Right renal cortex interstitium (tissue), 3 donors: ENCODE data around the gene LRRC8A. TPM values are rescaled to one million over a fixed set of nuclear protein-coding genes. Genes with fewer than 3 reads are reported as not detected.

Experiments used
- DNase-seq, 3 donors: peaks; one replicate each; pipeline ENCODE4 v3.0.0-alpha.2; 2013; ENCODE audit warnings: low read depth in 3 of 3, low spot score in 2 of 3
- polyA plus RNA-seq, 3 donors: library from polyadenylated mRNA; unstranded; fragments of 120-200 nt; gene quantifications; one replicate each; pipeline ENCODE4 v1.2.1, GENCODE V29; 2013; ENCODE audit not compliant: insufficient read length in 3 of 3

Gene LRRC8A
- polyA plus RNA-seq, 3 donors = 27.2 to 31.1 (median 28.2) TPM

DNA sequence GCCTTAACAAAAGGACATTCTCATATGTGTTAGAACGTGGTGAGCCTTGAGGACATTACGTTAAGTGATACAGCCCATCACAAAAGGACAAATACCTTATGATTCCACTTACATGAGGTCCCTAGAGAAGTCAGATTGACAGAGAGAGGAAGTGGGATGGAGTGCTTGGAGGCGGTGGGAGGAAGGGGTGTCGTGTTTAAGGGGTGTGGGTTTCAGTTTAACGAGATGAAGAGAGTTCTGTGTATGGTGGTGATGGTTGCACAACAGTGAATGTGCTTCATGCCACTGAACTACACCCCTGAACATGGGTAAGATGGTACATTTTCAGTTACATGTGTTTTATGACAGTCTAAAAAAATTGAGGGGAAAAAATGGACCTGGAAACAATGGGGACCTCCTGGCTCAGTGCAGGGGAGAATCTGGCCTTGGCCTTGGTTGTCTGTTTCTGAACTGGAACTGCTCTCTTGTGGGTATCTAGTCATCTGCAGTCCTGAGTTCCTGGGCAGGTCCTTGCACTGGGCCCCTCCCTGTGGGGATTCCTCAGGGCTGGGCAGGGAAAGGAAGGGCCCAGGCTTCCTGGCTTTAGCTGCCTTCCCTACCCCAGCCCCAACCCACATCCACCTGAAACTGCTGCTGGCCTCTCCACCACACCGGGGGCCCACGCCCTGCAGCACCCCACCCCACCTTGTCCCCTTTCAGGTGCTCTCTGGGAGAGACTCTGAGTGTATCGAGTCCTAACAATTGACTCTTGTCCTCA, 17.8 kb downstream of the LRRC8A start:
- no peak for DNase-seq

DNA sequence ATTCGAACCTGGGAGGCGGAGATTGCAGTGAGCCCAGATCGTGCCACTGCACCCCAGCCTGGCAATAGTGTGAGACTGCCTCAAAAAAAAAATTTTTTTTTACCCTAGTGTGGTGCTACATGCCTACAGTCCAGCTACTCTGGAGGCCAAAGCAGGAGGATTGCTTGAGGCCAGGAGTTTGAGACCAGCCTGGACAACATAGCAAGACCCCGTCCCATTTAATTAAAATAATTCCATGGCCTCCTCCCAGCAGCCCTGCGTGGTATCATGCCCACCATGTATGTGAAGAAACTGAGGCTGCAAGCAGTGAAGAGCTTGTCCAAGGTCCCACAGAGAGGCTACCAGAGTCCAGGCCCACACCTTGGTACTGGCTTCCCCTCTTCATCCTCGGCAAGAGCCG, 19.4 kb downstream of the LRRC8A start:
- DNase-seq = no peak

DNA sequence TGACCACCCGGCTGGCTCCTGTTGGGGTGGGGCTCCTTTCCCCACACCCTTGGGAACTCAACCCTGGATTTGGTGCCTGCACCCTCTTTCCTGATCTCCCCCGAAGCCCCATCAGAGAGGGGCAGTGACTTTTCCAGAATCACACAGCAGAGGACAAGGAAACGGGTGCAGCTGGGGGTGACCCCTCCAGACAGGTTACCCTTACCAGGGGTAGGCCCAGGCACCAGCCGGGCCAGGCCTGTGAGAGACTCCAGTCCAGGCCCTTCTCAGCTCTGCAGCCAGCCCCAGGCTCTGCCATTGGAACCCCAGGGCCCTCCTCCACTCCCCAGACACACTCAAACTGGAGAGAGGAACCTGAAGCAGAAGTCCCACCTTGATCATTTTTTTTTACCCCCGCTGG, 19.9 kb downstream of the LRRC8A start:
- DNase-seq = no peak

DNA sequence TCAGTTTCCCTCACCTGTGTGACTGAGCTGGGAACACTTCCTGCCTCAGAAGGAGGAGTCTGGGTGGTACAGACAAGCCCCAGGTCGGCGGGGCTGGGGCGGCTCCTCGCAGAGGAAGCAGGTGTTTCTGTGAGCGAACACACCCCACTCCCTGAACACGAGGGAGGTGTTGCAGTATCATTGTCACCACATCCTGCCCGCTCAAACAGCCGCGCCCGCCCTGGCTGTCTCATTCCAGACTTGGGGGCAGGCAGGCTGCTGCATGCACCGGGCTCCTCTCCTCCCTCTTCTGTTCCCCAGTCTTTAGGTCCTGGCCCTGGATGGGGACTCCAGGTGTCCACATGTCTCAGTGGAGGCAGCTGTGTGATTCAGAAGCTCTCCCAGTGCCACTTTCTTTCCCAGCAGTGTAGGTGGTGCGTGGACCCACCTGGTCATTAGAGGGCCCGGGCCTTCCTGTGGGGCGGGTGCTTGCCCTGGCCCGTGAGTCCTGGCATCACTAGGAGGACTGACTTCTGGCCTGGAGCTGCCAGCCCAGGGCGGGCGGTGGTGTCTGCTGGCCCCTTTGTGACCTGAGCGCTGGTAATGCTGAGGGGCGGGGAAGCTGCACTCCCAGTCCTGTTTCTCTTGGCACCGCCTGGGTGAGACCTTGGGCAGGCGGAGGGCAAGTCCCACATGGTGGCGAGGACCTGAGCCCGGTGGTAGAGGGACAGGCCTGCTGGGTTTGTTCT, 20.6 kb downstream of the LRRC8A start:
- DNase-seq = no peak

DNA sequence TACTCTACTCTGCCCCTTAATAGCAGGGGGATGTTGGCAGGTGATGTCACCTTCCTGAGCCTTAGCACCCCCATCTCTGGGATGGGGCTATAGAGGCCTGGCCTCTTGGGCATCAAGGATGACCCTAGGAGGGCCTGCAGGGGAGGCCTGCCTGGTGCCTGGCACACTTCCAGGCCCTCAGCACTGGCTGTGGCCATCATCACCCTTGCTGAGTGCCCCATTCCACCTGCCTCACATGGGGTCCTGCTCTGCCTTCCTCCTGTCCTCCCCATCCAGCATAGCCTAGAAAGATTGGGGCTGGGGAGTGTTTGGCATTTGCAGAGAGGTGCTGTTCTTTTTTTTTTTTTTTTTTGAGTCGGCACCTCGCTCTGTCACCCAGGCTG, 21.1 kb downstream of the LRRC8A start:
- DNase-seq = no peak

DNA sequence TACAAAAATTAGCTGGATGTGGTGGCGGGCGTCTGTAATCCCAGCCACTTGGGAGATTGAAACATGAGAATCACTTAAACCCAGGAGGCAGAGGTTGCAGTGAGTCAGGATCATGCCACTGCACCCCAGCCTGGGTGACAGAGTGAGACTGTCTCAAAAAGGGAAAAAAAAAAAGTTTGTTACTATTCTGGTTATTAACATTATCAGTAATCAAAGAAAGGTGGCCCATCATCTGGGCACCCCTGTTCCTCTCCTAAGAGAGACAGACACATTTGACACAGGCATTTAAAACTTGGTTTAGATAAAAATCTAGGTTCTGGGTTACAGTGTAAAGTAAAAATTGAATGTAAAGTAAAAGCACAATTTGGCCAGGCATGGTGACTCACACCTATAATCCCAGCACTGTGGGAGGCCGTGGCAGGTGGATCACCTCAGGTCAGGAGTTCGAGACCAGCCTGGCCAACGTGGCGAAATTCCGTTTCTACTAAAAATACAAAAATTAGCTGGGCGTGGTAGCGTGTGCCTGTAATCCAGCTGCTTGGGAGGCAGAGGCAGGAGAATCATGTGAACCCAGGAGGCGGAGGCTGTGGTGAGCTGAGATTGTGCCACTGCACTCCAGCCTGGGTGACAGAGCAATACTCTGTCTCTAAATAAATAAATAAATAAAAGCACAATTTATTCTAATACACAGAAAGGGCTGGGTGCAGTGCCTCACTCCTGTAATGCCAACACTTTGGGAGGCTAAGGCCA, 22.1 kb downstream of the LRRC8A start:
- no peak for DNase-seq

DNA sequence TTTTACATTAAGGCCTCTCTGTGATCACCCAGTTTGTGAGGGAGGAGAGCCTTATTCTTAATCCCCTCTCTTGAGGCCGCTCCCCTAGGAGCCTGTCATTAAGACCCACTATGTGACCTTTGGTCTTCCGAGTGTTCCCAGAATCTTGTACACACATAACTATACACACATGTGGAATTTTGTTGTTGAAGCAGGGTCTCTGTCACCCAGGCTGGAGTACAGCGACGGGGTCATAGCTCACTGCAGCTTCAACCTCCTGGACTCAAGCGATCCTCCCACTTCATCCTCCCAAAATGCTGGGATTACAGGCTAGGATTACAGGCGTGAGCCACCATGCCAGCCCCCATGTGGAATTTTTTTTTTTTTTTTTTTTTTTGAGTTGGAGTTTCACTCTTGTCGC, 24.0 kb downstream of the LRRC8A start:
- no peak for DNase-seq

DNA sequence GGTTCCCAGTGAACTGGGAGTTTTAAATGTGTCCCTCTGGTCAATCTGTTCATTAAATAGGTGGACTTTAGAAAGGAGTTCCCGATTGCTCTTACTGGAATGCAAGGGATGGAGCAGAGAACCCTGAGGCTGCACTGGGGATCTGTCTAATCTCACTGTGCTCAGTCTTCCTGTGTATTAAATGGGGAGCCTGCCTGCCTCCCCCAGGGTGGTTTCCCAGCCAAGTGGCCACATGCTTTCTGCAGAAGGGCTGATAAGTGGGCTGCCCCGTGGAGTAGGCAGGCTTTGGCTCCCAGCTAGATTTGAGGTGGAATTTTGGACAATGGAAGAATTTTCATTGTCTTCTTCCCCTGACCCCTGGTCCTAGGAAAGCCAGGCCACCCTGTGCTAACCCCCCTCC, 24.8 kb downstream of the LRRC8A start:
- DNase-seq = no peak

DNA sequence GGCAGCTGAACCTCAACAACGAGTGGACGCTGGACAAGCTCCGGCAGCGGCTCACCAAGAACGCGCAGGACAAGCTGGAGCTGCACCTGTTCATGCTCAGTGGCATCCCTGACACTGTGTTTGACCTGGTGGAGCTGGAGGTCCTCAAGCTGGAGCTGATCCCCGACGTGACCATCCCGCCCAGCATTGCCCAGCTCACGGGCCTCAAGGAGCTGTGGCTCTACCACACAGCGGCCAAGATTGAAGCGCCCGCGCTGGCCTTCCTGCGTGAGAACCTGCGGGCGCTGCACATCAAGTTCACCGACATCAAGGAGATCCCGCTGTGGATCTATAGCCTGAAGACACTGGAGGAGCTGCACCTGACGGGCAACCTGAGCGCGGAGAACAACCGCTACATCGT, 26.4 kb downstream of the LRRC8A start:
- DNase-seq = no peak

DNA sequence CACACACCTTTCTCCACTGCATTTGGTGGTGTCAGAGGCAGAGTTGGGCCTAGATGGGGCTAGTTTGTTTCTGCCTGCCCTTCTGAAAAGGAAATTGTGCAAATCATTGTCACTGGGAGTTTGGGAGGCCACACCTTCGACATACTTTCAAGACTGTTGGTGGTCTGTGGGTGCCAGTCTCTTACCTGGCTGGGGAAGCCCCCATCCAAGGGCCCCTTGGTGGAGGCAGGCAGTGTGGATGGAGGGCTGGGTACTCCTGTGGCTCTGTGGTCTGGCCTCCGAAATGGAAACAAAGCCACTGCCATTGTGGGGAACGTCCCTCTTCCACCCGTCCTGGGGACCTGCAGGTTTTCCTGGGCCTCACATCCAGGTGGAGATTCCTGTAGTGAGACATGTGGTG, 27.9 kb downstream of the LRRC8A start:
- no peak for DNase-seq

DNA sequence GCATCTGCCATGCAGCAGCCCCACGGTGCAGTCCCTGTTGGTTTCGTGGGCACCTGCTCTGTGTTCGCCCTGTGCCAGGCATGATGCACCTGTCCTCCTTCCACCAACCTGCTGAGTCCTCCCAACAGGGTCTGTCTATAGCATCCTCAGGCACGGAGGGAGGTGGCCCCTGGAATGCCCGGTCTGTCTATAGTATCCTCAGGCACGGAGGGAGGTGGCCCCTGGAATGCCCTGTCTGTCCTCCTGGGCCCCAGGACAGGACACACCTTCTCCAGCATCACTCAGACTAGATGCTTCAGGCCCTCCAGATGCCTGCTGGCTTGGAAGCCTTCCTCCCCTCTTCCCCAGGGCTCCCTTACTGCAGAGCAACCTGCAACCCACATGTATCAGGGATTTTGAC, 29.0 kb downstream of the LRRC8A start:
- DNase-seq = no peak

DNA sequence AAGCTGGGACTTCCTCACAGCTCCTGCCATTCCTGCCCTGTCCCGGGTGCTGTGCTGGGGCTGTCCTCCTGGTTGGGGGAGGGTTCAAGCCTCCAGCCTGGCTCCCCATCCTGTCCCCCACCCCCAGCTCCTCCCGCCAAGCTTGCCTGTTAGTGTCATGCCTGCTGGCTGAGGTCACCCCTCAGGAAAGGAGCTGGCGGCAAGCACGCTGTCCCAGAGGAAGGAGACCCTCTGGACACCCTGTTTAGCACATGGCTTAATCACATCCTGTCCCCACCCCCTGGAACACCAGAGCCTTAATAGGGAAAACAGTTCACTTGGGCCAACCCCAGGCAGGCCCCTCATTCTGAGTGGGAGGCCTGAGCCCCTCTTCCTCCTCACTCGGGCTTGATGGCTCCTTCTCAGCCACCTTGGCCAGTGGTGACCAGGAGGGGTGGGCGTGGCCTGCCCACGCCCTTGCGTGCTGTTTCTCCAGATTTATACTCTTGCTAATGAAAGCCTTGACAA, 29.6 kb downstream of the LRRC8A start:
- DNase-seq = no peak

DNA sequence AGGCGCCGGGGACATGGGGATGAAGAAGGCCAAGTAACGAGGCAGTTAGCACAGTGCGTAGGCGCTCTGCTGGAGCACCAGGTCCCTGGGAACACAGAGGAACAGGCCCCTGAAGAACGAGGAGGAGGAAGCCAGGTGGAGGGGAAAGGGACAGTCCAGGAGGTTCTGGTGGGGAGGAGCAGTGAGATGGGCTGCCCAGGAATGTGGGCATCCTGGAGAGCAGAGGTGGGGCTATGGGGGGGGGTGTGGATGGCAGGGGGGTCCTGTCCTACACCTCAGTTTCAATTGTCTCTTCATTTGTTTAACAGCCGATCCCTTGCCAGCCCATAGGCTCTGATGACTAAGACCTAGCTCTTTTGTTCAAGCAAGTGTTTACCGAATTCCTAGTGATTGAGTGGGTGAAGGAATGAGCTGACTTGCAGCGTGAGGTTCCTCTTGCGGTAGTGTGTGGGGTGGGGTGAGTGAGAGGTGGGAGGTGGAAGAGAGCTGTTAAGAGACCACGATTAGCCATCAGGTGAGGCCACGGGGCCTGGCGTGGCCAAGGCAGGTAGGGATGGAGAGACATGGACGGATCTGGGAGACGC, 30.4 kb downstream of the LRRC8A start:
- DNase-seq = no peak

DNA sequence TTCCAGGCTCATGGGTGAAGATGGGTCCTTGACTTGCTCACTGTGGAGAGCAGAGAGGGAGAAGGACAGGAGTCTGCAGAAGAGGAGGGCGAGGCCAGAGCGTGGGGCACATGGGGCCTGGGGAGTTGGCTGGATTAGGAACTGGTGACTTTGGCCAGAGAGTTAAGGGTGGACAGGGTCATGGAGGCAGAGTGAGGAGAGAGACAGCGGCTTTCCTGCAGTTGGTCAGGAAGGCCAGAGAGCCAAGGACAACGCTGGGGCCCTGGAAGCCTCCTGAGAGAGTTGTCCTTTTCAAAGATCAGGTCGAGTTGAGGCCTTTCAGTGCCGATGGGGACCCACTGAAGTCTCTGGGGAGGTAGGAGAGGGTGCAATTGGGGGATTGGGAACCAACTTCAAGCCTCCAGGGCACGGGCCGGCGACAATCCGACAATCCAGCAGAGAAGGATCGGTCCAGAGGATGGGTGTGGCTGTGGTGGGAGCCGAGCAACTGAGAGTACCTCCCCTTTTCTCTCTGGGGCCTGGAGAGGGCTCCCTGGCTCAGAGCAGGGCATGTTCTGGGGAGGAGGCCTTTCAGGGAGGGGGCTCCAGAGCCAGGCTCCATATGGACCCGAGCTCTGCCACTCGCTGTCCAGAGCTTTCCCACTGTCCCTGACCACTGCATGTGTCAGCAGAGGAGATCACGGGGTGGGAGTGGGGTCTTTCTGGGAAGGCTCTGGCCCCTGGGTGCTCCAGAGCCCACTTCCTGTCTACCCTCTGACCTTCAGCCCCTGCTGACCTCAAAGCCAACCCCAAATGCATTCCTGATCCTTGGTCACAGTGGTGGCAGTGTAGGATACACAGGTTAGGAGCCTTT, 31.3 kb downstream of the LRRC8A start:
- no peak for DNase-seq

DNA sequence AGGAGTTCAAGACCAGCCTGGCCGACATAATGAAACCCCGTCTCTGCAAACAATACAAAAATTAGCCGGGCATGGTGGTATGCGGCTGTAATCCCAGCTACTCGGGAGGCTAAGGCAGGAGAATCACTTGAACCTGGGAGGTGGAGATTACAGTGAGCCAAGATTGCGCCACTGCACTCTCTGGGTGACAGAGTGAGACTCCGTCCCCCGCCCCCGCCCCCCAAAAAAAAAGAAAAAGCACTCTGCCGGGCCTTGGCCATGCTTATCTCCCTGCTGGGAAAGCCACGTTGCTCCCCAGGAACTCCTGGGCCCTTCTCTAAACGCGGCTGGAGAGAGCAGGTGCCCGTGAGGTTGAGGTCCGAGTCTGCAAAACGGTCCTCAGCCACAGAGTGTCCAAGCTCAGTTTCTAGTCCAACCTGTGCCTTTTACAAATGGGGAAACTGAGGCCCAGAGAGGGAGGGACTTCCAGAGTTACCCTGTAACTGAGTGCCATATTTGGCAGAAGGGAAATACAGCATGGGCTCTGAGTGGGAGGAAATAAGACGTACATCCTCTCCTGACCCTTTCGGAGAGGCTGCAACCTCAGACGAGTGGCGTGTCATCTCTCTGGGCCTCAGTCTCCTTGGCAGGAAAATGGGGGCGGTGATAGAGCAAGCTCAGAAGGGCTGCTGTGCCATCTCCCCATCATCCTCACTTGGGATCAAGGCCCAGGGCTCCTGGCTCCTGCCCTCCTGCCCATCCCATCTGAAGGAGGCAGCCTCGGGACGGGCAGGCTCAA, 32.3 kb downstream of the LRRC8A start:
- no peak for DNase-seq

DNA sequence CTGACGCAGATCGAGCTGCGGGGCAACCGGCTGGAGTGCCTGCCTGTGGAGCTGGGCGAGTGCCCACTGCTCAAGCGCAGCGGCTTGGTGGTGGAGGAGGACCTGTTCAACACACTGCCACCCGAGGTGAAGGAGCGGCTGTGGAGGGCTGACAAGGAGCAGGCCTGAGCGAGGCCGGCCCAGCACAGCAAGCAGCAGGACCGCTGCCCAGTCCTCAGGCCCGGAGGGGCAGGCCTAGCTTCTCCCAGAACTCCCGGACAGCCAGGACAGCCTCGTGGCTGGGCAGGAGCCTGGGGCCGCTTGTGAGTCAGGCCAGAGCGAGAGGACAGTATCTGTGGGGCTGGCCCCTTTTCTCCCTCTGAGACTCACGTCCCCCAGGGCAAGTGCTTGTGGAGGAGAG, 34.3 kb downstream of the LRRC8A start:
- no peak for DNase-seq

DNA sequence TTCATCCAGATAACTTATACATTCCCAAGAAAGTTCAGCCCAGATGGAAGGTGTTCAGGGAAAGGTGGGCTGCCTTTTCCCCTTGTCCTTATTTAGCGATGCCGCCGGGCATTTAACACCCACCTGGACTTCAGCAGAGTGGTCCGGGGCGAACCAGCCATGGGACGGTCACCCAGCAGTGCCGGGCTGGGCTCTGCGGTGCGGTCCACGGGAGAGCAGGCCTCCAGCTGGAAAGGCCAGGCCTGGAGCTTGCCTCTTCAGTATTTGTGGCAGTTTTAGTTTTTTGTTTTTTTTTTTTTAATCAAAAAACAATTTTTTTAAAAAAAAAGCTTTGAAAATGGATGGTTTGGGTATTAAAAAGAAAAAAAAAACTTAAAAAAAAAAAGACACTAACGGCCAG, 34.8 kb downstream of the LRRC8A start:
- no peak for DNase-seq

DNA sequence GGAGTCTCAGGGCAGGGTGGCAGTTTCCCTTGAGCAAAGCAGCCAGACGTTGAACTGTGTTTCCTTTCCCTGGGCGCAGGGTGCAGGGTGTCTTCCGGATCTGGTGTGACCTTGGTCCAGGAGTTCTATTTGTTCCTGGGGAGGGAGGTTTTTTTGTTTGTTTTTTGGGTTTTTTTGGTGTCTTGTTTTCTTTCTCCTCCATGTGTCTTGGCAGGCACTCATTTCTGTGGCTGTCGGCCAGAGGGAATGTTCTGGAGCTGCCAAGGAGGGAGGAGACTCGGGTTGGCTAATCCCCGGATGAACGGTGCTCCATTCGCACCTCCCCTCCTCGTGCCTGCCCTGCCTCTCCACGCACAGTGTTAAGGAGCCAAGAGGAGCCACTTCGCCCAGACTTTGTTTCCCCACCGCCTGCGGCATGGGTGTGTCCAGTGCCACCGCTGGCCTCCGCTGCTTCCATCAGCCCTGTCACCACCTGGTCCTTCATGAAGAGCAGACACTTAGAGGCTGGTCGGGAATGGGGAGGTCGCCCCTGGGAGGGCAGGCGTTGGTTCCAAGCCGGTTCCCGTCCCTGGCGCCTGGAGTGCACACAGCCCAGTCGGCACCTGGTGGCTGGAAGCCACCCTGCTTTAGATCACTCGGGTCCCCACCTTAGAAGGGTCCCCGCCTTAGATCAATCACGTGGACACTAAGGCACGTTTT, 35.4 kb downstream of the LRRC8A start:
- DNase-seq = no peak

DNA sequence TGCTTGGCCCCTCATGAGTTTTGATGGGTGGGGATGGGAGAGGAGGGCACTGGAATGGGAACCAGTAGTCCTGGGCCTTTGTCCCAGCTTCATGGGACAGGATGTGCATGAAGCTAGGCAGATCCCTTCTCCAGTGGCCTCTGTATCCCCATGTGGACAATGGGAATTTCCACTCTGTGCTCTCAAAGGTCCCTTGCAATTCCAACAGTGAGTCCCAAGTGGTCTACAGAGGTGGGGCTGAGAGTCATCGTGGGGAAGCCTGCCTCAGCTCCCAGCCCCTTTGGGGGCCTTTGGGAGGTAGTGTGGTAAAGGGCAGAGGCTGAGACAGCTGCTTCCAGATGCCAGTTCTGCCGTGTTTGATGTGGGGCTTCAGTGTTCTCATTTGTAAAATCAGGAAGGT, 37.0 kb downstream of the LRRC8A start:
- DNase-seq = no peak
